Ovary (tissue), 3 donors: ENCODE data around the gene PPARD.

Experiments used
- CTCF ChIP-seq, 3 donors: fragments of 450-650 bp in 2 of 3; fragments of 200-600 bp in 1 of 3; IDR thresholded peaks; one replicate each; pipeline versions ENCODE4 v1.5.1 to v1.8.0; 2016 to 2022; ENCODE audit warnings: antibody characterized with exemption in 3 of 3, mild to moderate bottlenecking in 1 of 3
- EP300 ChIP-seq: sonication (generic); formaldehyde crosslinking; IDR thresholded peaks from one replicate; pipeline ENCODE4 v1.6.1; 2017; ENCODE audit warnings: antibody characterized with exemption
- POLR2A ChIP-seq: fragments of 450-650 bp; IDR thresholded peaks from one replicate; pipeline ENCODE4 v1.6.1; 2017; ENCODE audit warnings: antibody characterized with exemption, mild to moderate bottlenecking, moderate library complexity
- donor health status: DM: no; HTN: no; CAD: no.

GRCh38 chr6:35302604-35303241 is 39.6 kb upstream of the PPARD start:
- TF ChIP-seq CTCF (IDR thresholded peaks at IDR 0.05) (no peak), POLR2A (no peak), EP300 (no peak)
